ENCODE measurements around the gene KCNN4. TPM values are rescaled to one million over a fixed set of nuclear protein-coding genes. Genes with fewer than 3 reads are reported as not detected.

Gene KCNN4
- total and polyA plus RNA-seq, 11 donors = 0.15 to 3.7 (median 0.63) TPM

DNA sequence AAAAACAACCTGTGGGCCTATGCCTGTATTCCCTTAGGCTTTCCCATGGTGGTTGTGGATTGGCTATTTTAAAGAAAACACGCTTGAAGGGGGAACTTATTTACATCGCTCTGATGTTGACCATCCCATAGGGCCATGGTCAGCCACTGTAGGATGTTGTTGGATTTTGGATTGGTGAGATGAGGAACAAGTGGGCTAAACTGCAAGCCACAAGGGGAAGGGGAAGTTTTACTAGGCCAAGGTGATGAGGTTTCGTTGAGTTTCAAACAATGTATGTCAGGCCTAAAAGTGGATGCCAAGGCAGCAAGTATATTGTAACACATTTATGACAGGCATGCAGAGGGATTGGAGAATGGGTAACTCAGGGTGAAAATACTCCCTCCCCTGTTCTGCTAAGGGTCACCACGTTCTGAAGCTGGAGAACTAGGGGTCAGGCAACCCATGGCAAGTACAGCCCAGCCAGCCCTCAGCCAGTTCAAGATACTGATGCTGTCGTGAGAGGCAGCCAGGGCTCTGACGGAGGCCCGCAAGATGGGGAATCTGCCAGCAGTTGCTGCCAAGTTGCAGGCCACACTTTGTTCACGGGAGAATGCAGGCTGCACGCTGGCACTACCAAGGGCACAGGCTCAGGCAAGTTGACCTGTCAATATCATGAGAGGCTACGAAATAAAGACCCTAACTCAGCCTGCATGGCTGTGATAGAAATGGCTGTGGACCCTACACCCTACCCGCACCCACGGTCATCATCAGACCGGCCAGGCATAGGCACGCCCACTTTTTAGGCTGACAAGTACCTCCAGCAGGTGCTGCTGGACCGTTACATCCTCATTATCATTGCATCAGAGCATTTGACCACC, 53.8 kb downstream of the KCNN4 start:
- ATAC-seq = peak; percentile 79 to 88 (median 84)
- TF ChIP-seq, protein P1, sequence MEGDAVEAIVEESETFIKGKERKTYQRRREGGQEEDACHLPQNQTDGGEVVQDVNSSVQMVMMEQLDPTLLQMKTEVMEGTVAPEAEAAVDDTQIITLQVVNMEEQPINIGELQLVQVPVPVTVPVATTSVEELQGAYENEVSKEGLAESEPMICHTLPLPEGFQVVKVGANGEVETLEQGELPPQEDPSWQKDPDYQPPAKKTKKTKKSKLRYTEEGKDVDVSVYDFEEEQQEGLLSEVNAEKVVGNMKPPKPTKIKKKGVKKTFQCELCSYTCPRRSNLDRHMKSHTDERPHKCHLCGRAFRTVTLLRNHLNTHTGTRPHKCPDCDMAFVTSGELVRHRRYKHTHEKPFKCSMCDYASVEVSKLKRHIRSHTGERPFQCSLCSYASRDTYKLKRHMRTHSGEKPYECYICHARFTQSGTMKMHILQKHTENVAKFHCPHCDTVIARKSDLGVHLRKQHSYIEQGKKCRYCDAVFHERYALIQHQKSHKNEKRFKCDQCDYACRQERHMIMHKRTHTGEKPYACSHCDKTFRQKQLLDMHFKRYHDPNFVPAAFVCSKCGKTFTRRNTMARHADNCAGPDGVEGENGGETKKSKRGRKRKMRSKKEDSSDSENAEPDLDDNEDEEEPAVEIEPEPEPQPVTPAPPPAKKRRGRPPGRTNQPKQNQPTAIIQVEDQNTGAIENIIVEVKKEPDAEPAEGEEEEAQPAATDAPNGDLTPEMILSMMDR (IDR thresholded peaks at IDR 0.05) = no peak
- no peak for TF ChIP-seq POLR2A (IDR thresholded peaks at IDR 0.05)
- peaks cover 0 to 21% (median 9%) of the 10 kb centered on the region in 12 donors for H3K4me1 ChIP-seq
- no peaks in the 10 kb centered on the region for H3K9me3 ChIP-seq
- peak overlapping the region in 8 of 12 donors; percentile 24 to 71 (median 38) for H3K27ac ChIP-seq
- H3K27me3 ChIP-seq = no peaks in the 10 kb centered on the region
- intact Hi-C loops (cut with DNase I) = no loop called here
- peaks cover 0 to 38% (median 28%) of the 10 kb centered on the region in 9 donors for H3K36me3 ChIP-seq
- no peak overlapping the region for H3K4me3 ChIP-seq
- 57 to 63% (median 61%) methylated on average over 14 to 15 of the region's 15 CpGs for WGBS, 4 donors
- DNase-seq = peak; percentile 47 to 79 (median 75)

DNA sequence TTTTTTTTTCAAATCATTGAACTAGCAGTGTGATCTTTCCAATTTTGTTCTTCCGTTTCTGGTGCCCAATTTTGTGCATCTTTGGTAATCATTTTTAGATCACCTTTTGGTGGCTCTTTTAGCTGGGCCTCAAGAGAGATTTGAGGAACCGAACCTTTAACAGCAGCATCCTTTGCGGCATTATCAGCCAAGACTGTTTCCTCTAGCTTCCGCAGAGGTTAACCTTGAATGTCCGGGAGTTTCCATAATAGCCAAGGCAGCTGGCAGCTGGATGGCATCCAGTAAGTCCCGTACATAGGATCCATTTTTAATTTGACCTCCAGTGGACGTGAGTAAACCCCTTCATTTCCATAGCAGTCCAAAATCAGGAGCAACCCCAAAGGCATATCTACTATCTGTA, 55.3 kb downstream of the KCNN4 start:
- no peak for TF ChIP-seq POLR2A (IDR thresholded peaks at IDR 0.05)
- TF ChIP-seq, protein P1 (IDR thresholded peaks at IDR 0.05) = no peak
- peak in 1 of 5 donors; percentile 41 for DNase-seq
- H3K4me3 ChIP-seq = no peak overlapping the region
- peak in 3 of 4 donors; percentile 23 to 44 (median 39) for ATAC-seq
- WGBS, 4 donors = 9 to 19% (median 13%) methylated on average over 7 of the region's 7 CpGs
- H3K36me3 ChIP-seq = peaks cover 0 to 23% (median 13%) of the 10 kb centered on the region in 9 donors
- peaks cover 0 to 20% (median 9%) of the 10 kb centered on the region in 12 donors for H3K4me1 ChIP-seq
- H3K9me3 ChIP-seq = no peaks in the 10 kb centered on the region
- H3K27me3 ChIP-seq = no peaks in the 10 kb centered on the region
- intact Hi-C loops (cut with DNase I) = no loop called here
- H3K27ac ChIP-seq = peak overlapping the region in 9 of 12 donors; percentile 13 to 71 (median 44)

DNA sequence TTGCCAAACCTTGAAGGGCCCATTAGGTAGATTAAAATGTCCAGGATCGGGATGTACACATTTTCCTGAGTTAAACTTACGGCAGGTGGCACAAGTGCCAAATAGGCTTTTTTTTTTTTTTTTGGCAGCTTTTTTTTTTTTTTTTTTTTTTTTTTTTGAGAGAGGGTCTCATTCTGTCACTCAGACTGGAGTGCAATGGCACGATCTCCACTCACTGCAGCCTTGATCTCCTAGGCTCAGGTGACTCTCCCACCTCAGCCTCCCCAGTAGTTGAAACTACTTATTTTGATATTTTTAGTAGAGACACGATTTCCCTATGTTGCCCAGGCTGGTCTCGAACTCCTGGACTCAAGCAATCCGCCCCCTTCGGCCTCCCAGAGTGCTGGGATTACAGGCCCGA, 55.9 kb downstream of the KCNN4 start:
- intact Hi-C loops (cut with DNase I) = no loop called here
- DNase-seq (no peak), ATAC-seq (no peak)
- peaks cover 0 to 17% (median 7%) of the 10 kb centered on the region in 9 donors for H3K36me3 ChIP-seq
- no peak overlapping the region for H3K4me3 ChIP-seq
- H3K9me3 ChIP-seq = no peaks in the 10 kb centered on the region
- WGBS, 4 donors = 75 to 86% (median 76%) methylated on average over 8 of the region's 8 CpGs
- H3K27ac ChIP-seq = peak overlapping the region in 3 of 12 donors; percentile 18 to 48 (median 27)
- TF ChIP-seq, protein P1 (IDR thresholded peaks at IDR 0.05) = no peak
- no peak for TF ChIP-seq POLR2A (IDR thresholded peaks at IDR 0.05)
- peaks cover 0 to 20% (median 9%) of the 10 kb centered on the region in 12 donors for H3K4me1 ChIP-seq
- H3K27me3 ChIP-seq = no peaks in the 10 kb centered on the region

DNA sequence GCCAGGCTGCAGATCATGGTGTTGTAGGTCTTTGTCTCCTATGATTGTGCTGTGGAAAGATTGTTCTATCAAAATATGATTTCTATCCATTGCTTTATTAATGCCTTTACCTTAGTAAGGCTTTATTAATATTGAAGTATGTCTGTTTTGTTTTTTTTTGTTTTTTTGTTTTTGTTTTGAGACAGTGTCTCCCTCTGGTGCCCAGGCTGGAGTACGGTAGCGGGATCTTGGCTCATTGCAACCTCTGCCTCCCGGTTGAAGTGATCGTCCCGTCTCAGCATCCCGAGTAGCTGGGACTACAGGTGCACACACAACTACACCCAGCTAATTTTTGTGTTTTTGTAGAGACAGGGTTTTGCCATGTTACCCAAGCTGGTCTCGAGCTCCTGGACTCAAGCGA, 57.2 kb downstream of the KCNN4 start:
- intact Hi-C loops (cut with DNase I) = no loop called here
- no peak overlapping the region for H3K27ac ChIP-seq
- no peaks in the 10 kb centered on the region for H3K9me3 ChIP-seq
- DNase-seq = no peak
- ATAC-seq = no peak
- H3K27me3 ChIP-seq = no peaks in the 10 kb centered on the region
- peaks cover 0 to 20% (median 9%) of the 10 kb centered on the region in 12 donors for H3K4me1 ChIP-seq
- no peak overlapping the region for H3K4me3 ChIP-seq
- 62 to 75% (median 69%) methylated on average over 8 of the region's 8 CpGs for WGBS, 4 donors
- H3K36me3 ChIP-seq = peaks cover 0 to 8% (median 0%) of the 10 kb centered on the region in 9 donors
- TF ChIP-seq, protein P1 (IDR thresholded peaks at IDR 0.05) = peak in 6 of 12 donors; percentile 13 to 22 (median 17)
- TF ChIP-seq POLR2A (IDR thresholded peaks at IDR 0.05) = no peak

Measured in heart left ventricle (tissue), 16 donors.